Stomach (tissue), 9 donors: ENCODE measurements around the gene NPTX1. TPM values are rescaled to one million over a fixed set of nuclear protein-coding genes. Genes with fewer than 3 reads are reported as not detected.

Source experiments
- DNase-seq, 2 donors: peaks; one replicate each; pipeline versions ENCODE4 v3.0.0 to v3.0.0-alpha.2; 2013 to 2019
- H3K27ac ChIP-seq, 5 donors: fragments of 200-600 bp in 4 of 5; sonication (generic) in 4 of 5; one replicate each; pipeline ENCODE4 v1.5.1; 2013 to 2019; ENCODE audit warnings: mild to moderate bottlenecking in 1 of 5, moderate library complexity in 1 of 5
- H3K27me3 ChIP-seq, 3 donors: fragments of 200-600 bp; sonication (generic); one replicate each; pipeline ENCODE4 v1.5.1; 2017 to 2019; ENCODE audit warnings: mixed run types in 1 of 3
- H3K36me3 ChIP-seq, 4 donors: fragments of 200-600 bp; sonication (generic); 1 replicate in 3 of 4; 2 replicates in 1 of 4; pipeline ENCODE4 v1.5.1; 2016 to 2019
- H3K4me1 ChIP-seq, 4 donors: fragments of 200-600 bp; sonication (generic); one replicate each; pipeline ENCODE4 v1.5.1; 2016 to 2019
- H3K4me3 ChIP-seq, 4 donors: fragments of 200-600 bp; sonication (generic) in 3 of 4; one replicate each; pipeline ENCODE4 v1.5.1; 2016 to 2019; ENCODE audit warnings: mild to moderate bottlenecking in 1 of 4
- H3K9me3 ChIP-seq, 4 donors: fragments of 200-600 bp; sonication (generic); one replicate each; pipeline ENCODE4 v1.5.1; 2016 to 2019
- CTCF ChIP-seq, 7 experiments: fragments of 450-650 bp in 4 of 7; fragments of 200-600 bp in 3 of 7; sonication (generic) in 3 of 7; IDR thresholded peaks; one replicate each; pipeline ENCODE4 v1.5.1; 2016 to 2019; ENCODE audit warnings: antibody characterized with exemption in 7 of 7, control low read depth in 2 of 7, mild to moderate bottlenecking in 1 of 7
- EP300 ChIP-seq: sonication (generic); formaldehyde crosslinking; IDR thresholded peaks from one replicate; pipeline ENCODE4 v1.6.1; 2017; ENCODE audit warnings: antibody characterized with exemption
- POLR2A ChIP-seq, 4 donors: fragments of 450-650 bp; IDR thresholded peaks; one replicate each; pipeline ENCODE4 v1.6.1; 2016; ENCODE audit warnings: antibody characterized with exemption in 4 of 4, control low read depth in 2 of 4, mild to moderate bottlenecking in 1 of 4, moderate library complexity in 1 of 4
- POLR2AphosphoS5 ChIP-seq, 3 donors: sonication (generic); formaldehyde crosslinking; IDR thresholded peaks; one replicate each; pipeline ENCODE4 v1.6.1; 2016; ENCODE audit warnings: antibody characterized with exemption in 3 of 3
- WGBS, 5 donors: extraction: QIAGEN DNeasy Blood & Tissue Kit in 3 of 5; methylation state at CpG; one replicate each; pipeline versions ENCODE4 v1.1.5 to v1.1.7; 2013 to 2018; 5-methylcytosine and 5-hydroxymethylcytosine counted together
- intact Hi-C: fragments of 100-400 bp; cut with DNase I; formaldehyde crosslinking; loops from one replicate; pipeline ENCODE4 v1.15.1; 2023; ENCODE audit warnings: low total_unique reads
- polyA plus RNA-seq, 3 donors: library from polyadenylated mRNA; stranded (reverse); fragments of 200-250 nt; gene quantifications; one replicate each; pipeline ENCODE4 v1.2.3, GENCODE V29; 2013
- small RNA-seq, 4 donors: library from RNA; depleted of rRNA; stranded (forward); fragments of <200 nt; gene quantifications; one replicate each; pipeline ENCODE3, GENCODE V24; 2016
- total RNA-seq, 5 donors: library from RNA; depleted of rRNA; stranded (reverse); fragments of >200 nt; gene quantifications; one replicate each; pipeline versions ENCODE4 v1.1.0 to v1.2.3, GENCODE V29; 2014 to 2016
- donor health status: healthy with polysubstance abuse.
- donor health status: Bipolar disorder and iron deficiency.
- donor health status: healthy.

NPTX1 gene
- total and polyA plus RNA-seq, 8 donors: 0.31 to 9.3 (median 2.0) TPM; not detected in 1

GRCh38 chr17:80418589-80418988, 57.8 kb downstream of the NPTX1 start:
- no peak overlapping the region for H3K27ac ChIP-seq
- no peak for DNase-seq
- H3K4me3 ChIP-seq: no peak overlapping the region
- intact Hi-C loops: no loop called here
- peaks cover 0 to 38% (median 33%) of the 10 kb centered on the region in 4 donors for H3K36me3 ChIP-seq
- 90 to 95% (median 94%) methylated on average over 11 of the region's 11 CpGs for WGBS, 5 donors
- peaks cover 22 to 45% (median 39%) of the 10 kb centered on the region in 4 donors for H3K4me1 ChIP-seq
- H3K27me3 ChIP-seq: no peaks in the 10 kb centered on the region
- TF ChIP-seq POLR2AphosphoS5 (IDR thresholded peaks at IDR 0.05) (no peak), CTCF (IDR thresholded peaks at IDR 0.05) (no peak), EP300 (no peak), POLR2A (IDR thresholded peaks at IDR 0.05) (no peak)
- no peaks in the 10 kb centered on the region for H3K9me3 ChIP-seq

Small RNAs within 50 kb of the gene (small RNA-seq; reads per million reads assigned to genes)
- gene AC120024.2 (0 reads per million in 4 donors), gene AC120024.3 (0 reads per million in 4 donors), gene MIR4730 (0 reads per million in 4 donors)

Other genes starting within 250 kb of the NPTX1 start
- 100 to 1,000 TPM in 4 of 5 donors, 10 to 100 TPM in 1; 84.8 to 358 (median 208) TPM for gene RNF213, start 215.8 kb downstream of the NPTX1 start, total RNA-seq
- 10 to 100 TPM; 12.3 to 29.6 (median 12.4) TPM for gene RNF213, start 215.8 kb downstream of the NPTX1 start, polyA plus RNA-seq
- gene ENDOV, start 61.4 kb downstream of the NPTX1 start, total RNA-seq: 100 to 1,000 TPM in 1 of 5 donors, 10 to 100 TPM in 2, 1 to 10 TPM in 2; 2.3 to 122 (median 13.0) TPM
- 10 to 100 TPM; 11.4 to 17.4 (median 13.4) TPM for gene ENDOV, start 61.4 kb downstream of the NPTX1 start, polyA plus RNA-seq
- gene RPTOR, start 68.2 kb upstream of the NPTX1 start, total RNA-seq: 100 to 1,000 TPM in 1 of 5 donors, 10 to 100 TPM in 4; 14.0 to 103 (median 25.5) TPM
- gene RPTOR, start 68.2 kb upstream of the NPTX1 start, polyA plus RNA-seq: 1 to 10 TPM; 3.8 to 7.3 (median 7.1) TPM